K562 (cell line): ENCODE data around the gene GEMIN8. TPM values are rescaled to one million over a fixed set of nuclear protein-coding genes. Genes with fewer than 3 reads are reported as not detected.

Experiments used
- BCL6 ChIP-seq: fragments of 250-450 bp; sonication (Bioruptor Pico); IDR thresholded peaks from 2 replicates; pipeline ENCODE4 v1.4.0; 2020
- BRD9 ChIP-seq: fragments of 450-650 bp; IDR thresholded peaks from 2 replicates; pipeline ENCODE4 v1.6.1; 2018; ENCODE audit warnings: low read depth; ENCODE audit not compliant: partially characterized antibody
- CBX1 ChIP-seq: sonication (generic); IDR thresholded peaks from 2 replicates; pipeline ENCODE4 v1.6.1; 2016; ENCODE audit warnings: antibody characterized with exemption, low read depth, mild to moderate bottlenecking
- CHD2 ChIP-seq: IDR thresholded peaks from 2 replicates; pipeline ENCODE4 v1.6.1; 2011; ENCODE audit warnings: low read depth, low read length
- HCFC1 ChIP-seq: IDR thresholded peaks from 2 replicates; pipeline ENCODE4 v1.6.1; 2012; ENCODE audit warnings: low read depth, low read length, improper control_type of control experiment
- HNRNPLL ChIP-seq: fragments of 200-400 bp; formaldehyde crosslinking; IDR thresholded peaks from 2 replicates; pipeline ENCODE4 v1.6.1; 2017; ENCODE audit warnings: low read length, low read depth, mild to moderate bottlenecking; ENCODE audit not compliant: poor library complexity, severe bottlenecking
- PHF21A ChIP-seq: fragments of 450-650 bp; IDR thresholded peaks from 2 replicates; pipeline ENCODE4 v1.6.1; 2017; ENCODE audit warnings: low read depth, borderline replicate concordance
- RBM34 ChIP-seq: fragments of 200-400 bp; formaldehyde crosslinking; IDR thresholded peaks from 2 replicates; pipeline ENCODE4 v1.6.1; 2018; ENCODE audit warnings: low read length, borderline replicate concordance; ENCODE audit not compliant: insufficient read depth
- SIRT6 ChIP-seq: IDR thresholded peaks from one replicate; pipeline ENCODE4 v1.6.1; 2012; ENCODE audit warnings: low read depth, mild to moderate bottlenecking, control low read depth, inconsistent platforms, low read length, moderate library complexity
- SMARCA5 ChIP-seq: fragments of 450-650 bp; IDR thresholded peaks from 2 replicates; pipeline ENCODE4 v1.6.1; 2016
- SP1 ChIP-seq: sonication (generic); formaldehyde crosslinking; IDR thresholded peaks from 2 replicates; pipeline ENCODE4 v1.8.1; 2022; ENCODE audit warnings: mild to moderate bottlenecking, missing genetic modification reagents
- ZNF239 ChIP-seq: fragments of 250-450 bp; sonication (Bioruptor Pico); IDR thresholded peaks from 2 replicates; pipeline ENCODE4 v1.4.0; 2020; ENCODE audit warnings: mild to moderate bottlenecking
- ZNF282 ChIP-seq: sonication (generic); formaldehyde crosslinking; IDR thresholded peaks from 2 replicates; pipeline ENCODE4 v1.8.1; 2023; ENCODE audit warnings: missing genetic modification reagents
- ZNF311 ChIP-seq: fragments of 250-450 bp; sonication (Bioruptor Pico); IDR thresholded peaks from 2 replicates; pipeline ENCODE4 v1.4.0; 2020; ENCODE audit warnings: mild to moderate bottlenecking, moderate library complexity
- ZNF324 ChIP-seq: fragments of 250-450 bp; sonication (Bioruptor Pico); IDR thresholded peaks from 2 replicates; pipeline ENCODE4 v1.4.0; 2020; ENCODE audit warnings: mild to moderate bottlenecking
- polyA plus RNA-seq, 8 experiments: library from polyadenylated mRNA; depleted of rRNA in 4 of 8; stranded (reverse) in 5 of 8; unstranded in 3 of 8; fragments of >200 nt; fragmentation: Nextera tagmentation in 2 of 8; fragmentation: Illumina TruSeq in 1 of 8; extraction: Ambion mirVana in 2 of 8; extraction: Trizol in 1 of 8; gene quantifications; 2 replicates each; pipeline versions ENCODE4 v1.2.1 to v1.2.3, GENCODE V29; 2011 to 2014; ENCODE audit warnings: inconsistent platforms in 1 of 8, missing spikeins in 1 of 8
- total RNA-seq, 7 experiments: library from RNA; depleted of rRNA in 6 of 7; stranded (reverse); fragments of >200 nt in 6 of 7; fragmentation: Illumina TruSeq in 2 of 7; extraction: Trizol in 2 of 7; gene quantifications; 2 replicates each; pipeline versions ENCODE4 v1.2.1 to v1.2.3, GENCODE V29; 2011 to 2021; ENCODE audit warnings: low replicate concordance in 1 of 7
- TF ChIP-seq, protein P1 (sequence below): sonication (generic); formaldehyde crosslinking; IDR thresholded peaks from 2 replicates; pipeline ENCODE4 v1.8.1; 2023; ENCODE audit warnings: mild to moderate bottlenecking, missing genetic modification reagents
- TF ChIP-seq, protein P2 (sequence below): fragments of 250-450 bp; sonication (Bioruptor Pico); IDR thresholded peaks from 2 replicates; pipeline ENCODE4 v1.9.0; 2021; ENCODE audit warnings: mild to moderate bottlenecking
- TF ChIP-seq, protein P3 (sequence below), 2 experiments: IDR thresholded peaks; 2 replicates each; pipeline ENCODE4 v1.6.1; 2012; ENCODE audit warnings: improper control_type of control experiment in 2 of 2, low read depth in 2 of 2, low read length in 2 of 2, borderline replicate concordance in 1 of 2
- TF ChIP-seq, protein P4 (sequence below), 2 experiments: IDR thresholded peaks; 2 replicates each; pipeline ENCODE4 v1.6.1; 2011; ENCODE audit warnings: borderline replicate concordance in 1 of 2, control low read depth in 1 of 2, low read depth in 1 of 2, low read length in 1 of 2, mild to moderate bottlenecking in 1 of 2, mixed read lengths in 1 of 2, moderate library complexity in 1 of 2; ENCODE audit not compliant: insufficient read depth in 1 of 2, insufficient read length in 1 of 2, poor library complexity in 1 of 2, severe bottlenecking in 1 of 2; ENCODE audit errors: extremely low read depth in 1 of 2
- TF ChIP-seq, protein P5 (sequence below): fragments of 450-650 bp; IDR thresholded peaks from 2 replicates; pipeline ENCODE4 v1.6.1; 2016; ENCODE audit warnings: mild to moderate bottlenecking

Gene GEMIN8
- total and polyA plus RNA-seq, 9 of the 15 experiments (the other 6 are each of a cell fraction or from before 2014, with no cell fraction given), result 10.9 to 29.1 (median 16.9) TPM

DNA sequence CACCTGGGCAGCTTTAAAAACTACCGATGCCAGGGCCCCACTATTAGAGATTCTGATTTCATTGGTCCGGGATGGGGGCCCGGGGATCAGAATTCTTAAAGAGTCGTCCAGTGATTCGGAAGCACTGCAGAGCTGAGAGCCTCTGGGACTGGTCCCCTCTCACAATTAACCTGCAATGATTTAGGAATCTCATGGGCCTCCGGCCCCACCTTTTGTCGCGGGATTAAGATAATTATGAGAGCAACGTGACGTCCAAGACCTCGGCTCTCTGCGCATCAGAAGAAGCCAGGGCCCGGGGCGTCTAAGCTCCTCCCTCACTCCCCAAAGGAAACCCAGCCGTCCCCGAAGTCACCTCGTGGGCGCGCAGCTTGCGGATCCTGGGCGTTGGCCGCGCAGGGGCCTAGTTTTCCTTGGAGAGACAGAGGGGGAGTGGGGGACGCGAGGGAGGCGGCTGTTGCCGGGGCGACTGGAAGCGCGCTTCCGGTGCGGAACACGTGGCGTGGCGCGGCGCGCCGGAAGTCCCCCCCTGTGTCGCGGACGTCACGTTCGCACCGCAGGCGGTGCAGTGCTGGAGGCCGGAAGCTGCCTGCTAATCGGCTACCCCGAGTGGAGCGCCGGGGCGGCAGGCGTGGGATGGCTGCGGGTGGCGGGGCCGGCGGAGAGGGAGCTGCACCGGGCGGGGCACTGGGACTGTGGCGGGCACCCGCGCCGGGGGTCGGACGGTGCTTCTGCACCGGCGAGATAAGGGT, at the start of gene GEMIN8 (continued):
- TF ChIP-seq, protein P1, sequence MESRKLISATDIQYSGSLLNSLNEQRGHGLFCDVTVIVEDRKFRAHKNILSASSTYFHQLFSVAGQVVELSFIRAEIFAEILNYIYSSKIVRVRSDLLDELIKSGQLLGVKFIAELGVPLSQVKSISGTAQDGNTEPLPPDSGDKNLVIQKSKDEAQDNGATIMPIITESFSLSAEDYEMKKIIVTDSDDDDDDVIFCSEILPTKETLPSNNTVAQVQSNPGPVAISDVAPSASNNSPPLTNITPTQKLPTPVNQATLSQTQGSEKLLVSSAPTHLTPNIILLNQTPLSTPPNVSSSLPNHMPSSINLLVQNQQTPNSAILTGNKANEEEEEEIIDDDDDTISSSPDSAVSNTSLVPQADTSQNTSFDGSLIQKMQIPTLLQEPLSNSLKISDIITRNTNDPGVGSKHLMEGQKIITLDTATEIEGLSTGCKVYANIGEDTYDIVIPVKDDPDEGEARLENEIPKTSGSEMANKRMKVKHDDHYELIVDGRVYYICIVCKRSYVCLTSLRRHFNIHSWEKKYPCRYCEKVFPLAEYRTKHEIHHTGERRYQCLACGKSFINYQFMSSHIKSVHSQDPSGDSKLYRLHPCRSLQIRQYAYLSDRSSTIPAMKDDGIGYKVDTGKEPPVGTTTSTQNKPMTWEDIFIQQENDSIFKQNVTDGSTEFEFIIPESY (CRISPR knock-in tag), result no peak
- TF ChIP-seq, protein P2, sequence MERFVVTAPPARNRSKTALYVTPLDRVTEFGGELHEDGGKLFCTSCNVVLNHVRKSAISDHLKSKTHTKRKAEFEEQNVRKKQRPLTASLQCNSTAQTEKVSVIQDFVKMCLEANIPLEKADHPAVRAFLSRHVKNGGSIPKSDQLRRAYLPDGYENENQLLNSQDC (CRISPR knock-in tag), result no peak
- TF ChIP-seq ZNF239 (CRISPR knock-in tag) (no peak), SP1 (CRISPR knock-in tag) (peak; percentile 67; the same call in 1 of the 2 replicates), HCFC1 (peak; percentile 78), CBX1 (0 out of 2 replicates have a peak, but pooled peaks have one; percentile 56), BRD9 (no peak), CHD2 (peak; percentile 59), BCL6 (CRISPR knock-in tag) (no peak), HNRNPLL (peak; percentile 98), SIRT6 (no peak), ZNF311 (CRISPR knock-in tag) (no peak), ZNF282 (CRISPR knock-in tag) (0 out of 2 replicates have a peak, but pooled peaks have one; percentile 45), ZNF324 (CRISPR knock-in tag) (no peak), PHF21A (no peak; the same call in 1 of the 2 replicates), RBM34 (0 out of 2 replicates have a peak, but pooled peaks have one; percentile 32), SMARCA5 (no peak)
- TF ChIP-seq, protein P3, sequence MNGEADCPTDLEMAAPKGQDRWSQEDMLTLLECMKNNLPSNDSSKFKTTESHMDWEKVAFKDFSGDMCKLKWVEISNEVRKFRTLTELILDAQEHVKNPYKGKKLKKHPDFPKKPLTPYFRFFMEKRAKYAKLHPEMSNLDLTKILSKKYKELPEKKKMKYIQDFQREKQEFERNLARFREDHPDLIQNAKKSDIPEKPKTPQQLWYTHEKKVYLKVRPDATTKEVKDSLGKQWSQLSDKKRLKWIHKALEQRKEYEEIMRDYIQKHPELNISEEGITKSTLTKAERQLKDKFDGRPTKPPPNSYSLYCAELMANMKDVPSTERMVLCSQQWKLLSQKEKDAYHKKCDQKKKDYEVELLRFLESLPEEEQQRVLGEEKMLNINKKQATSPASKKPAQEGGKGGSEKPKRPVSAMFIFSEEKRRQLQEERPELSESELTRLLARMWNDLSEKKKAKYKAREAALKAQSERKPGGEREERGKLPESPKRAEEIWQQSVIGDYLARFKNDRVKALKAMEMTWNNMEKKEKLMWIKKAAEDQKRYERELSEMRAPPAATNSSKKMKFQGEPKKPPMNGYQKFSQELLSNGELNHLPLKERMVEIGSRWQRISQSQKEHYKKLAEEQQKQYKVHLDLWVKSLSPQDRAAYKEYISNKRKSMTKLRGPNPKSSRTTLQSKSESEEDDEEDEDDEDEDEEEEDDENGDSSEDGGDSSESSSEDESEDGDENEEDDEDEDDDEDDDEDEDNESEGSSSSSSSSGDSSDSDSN (IDR thresholded peaks at IDR 0.05; ENCODE audit: borderline replicate concordance in 1 of 2, low read depth in 2 of 2, low read length in 2 of 2), result peak in 1 of 2 experiments; percentile 55; a peak in 2 of 4 replicates
- TF ChIP-seq, protein P4, sequence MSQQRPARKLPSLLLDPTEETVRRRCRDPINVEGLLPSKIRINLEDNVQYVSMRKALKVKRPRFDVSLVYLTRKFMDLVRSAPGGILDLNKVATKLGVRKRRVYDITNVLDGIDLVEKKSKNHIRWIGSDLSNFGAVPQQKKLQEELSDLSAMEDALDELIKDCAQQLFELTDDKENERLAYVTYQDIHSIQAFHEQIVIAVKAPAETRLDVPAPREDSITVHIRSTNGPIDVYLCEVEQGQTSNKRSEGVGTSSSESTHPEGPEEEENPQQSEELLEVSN (IDR thresholded peaks at IDR 0.05; ENCODE audit: borderline replicate concordance in 1 of 2, extremely low read depth in 1 of 2, insufficient read depth in 1 of 2, insufficient read length in 1 of 2, low read depth in 1 of 2, low read length in 1 of 2, poor library complexity in 1 of 2, severe bottlenecking in 1 of 2), result peak; percentile 68 to 73
- TF ChIP-seq, protein P5, sequence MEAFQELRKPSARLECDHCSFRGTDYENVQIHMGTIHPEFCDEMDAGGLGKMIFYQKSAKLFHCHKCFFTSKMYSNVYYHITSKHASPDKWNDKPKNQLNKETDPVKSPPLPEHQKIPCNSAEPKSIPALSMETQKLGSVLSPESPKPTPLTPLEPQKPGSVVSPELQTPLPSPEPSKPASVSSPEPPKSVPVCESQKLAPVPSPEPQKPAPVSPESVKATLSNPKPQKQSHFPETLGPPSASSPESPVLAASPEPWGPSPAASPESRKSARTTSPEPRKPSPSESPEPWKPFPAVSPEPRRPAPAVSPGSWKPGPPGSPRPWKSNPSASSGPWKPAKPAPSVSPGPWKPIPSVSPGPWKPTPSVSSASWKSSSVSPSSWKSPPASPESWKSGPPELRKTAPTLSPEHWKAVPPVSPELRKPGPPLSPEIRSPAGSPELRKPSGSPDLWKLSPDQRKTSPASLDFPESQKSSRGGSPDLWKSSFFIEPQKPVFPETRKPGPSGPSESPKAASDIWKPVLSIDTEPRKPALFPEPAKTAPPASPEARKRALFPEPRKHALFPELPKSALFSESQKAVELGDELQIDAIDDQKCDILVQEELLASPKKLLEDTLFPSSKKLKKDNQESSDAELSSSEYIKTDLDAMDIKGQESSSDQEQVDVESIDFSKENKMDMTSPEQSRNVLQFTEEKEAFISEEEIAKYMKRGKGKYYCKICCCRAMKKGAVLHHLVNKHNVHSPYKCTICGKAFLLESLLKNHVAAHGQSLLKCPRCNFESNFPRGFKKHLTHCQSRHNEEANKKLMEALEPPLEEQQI, result no peak
